H9 (cell line): Measurements from ENCODE around the gene CLASP2. TPM values are rescaled to one million over a fixed set of nuclear protein-coding genes. Genes with fewer than 3 reads are reported as not detected.

Experiments
- DNase-seq: peaks from one replicate; pipeline ENCODE4 v3.0.0-alpha.2; 2017
- H2AFZ ChIP-seq: one replicate; pipeline ENCODE4 v1.6.1; 2013; ENCODE audit warnings: mild to moderate bottlenecking, low read length, control low read depth, moderate library complexity
- H2AK5ac ChIP-seq: 2 replicates; pipeline ENCODE4 v1.6.1; 2013; ENCODE audit warnings: low read length, control low read depth, mixed read lengths; ENCODE audit not compliant: insufficient read length
- H2BK120ac ChIP-seq: one replicate; pipeline ENCODE4 v1.6.1; 2013; ENCODE audit warnings: low read depth, mild to moderate bottlenecking, low read length, control low read depth, inconsistent platforms; ENCODE audit not compliant: poor library complexity, severe bottlenecking
- H2BK12ac ChIP-seq: 2 replicates; pipeline ENCODE4 v1.6.1; 2013; ENCODE audit warnings: low read length, control low read depth, mixed read lengths, low read depth; ENCODE audit not compliant: insufficient read length
- H2BK15ac ChIP-seq: 2 replicates; pipeline ENCODE4 v1.6.1; 2013; ENCODE audit warnings: low read depth, low read length, control low read depth
- H2BK20ac ChIP-seq: one replicate; pipeline ENCODE4 v1.6.1; 2013; ENCODE audit warnings: low read depth, mild to moderate bottlenecking, low read length, control low read depth, inconsistent platforms; ENCODE audit not compliant: poor library complexity, severe bottlenecking
- H2BK5ac ChIP-seq: 2 replicates; pipeline ENCODE4 v1.6.1; 2013; ENCODE audit warnings: low read length, control low read depth, mixed read lengths; ENCODE audit not compliant: insufficient read length
- H3K14ac ChIP-seq: 2 replicates; pipeline ENCODE4 v1.6.1; 2013; ENCODE audit warnings: low read length, control low read depth; ENCODE audit not compliant: insufficient read depth
- H3K18ac ChIP-seq: 2 replicates; pipeline ENCODE4 v1.6.1; 2013; ENCODE audit warnings: low read depth, mild to moderate bottlenecking, mixed read lengths, low read length, control low read depth; ENCODE audit not compliant: insufficient read length
- H3K23ac ChIP-seq: 2 replicates; pipeline ENCODE4 v1.6.1; 2013; ENCODE audit warnings: low read length, control low read depth, mixed read lengths, low read depth; ENCODE audit not compliant: insufficient read length
- H3K23me2 ChIP-seq: 2 replicates; pipeline ENCODE4 v1.6.1; 2013; ENCODE audit warnings: low read depth, mild to moderate bottlenecking, mixed read lengths, low read length, control low read depth; ENCODE audit not compliant: insufficient read length, poor library complexity, severe bottlenecking
- H3K27ac ChIP-seq: 2 replicates; pipeline ENCODE4 v1.5.1; 2013; ENCODE audit warnings: low read length, control low read depth, mixed read lengths, low read depth; ENCODE audit not compliant: insufficient read length
- H3K27me3 ChIP-seq: 2 replicates; pipeline ENCODE4 v1.6.1; 2013; ENCODE audit warnings: low read length, control low read depth, inconsistent platforms; ENCODE audit not compliant: insufficient read depth
- H3K4ac ChIP-seq: 2 replicates; pipeline ENCODE4 v1.6.1; 2013; ENCODE audit warnings: low read depth, mild to moderate bottlenecking, control low read depth, inconsistent platforms, low read length, moderate library complexity
- H3K4me1 ChIP-seq: 2 replicates; pipeline ENCODE4 v1.6.1; 2013; ENCODE audit warnings: low read length, control low read depth, inconsistent platforms; ENCODE audit not compliant: insufficient read depth
- H3K4me2 ChIP-seq: 2 replicates; pipeline ENCODE4 v1.6.1; 2013; ENCODE audit warnings: low read length, control low read depth, mixed read lengths; ENCODE audit not compliant: insufficient read length, insufficient read depth
- H3K56ac ChIP-seq: 2 replicates; pipeline ENCODE4 v1.6.1; 2013; ENCODE audit warnings: low read depth, mild to moderate bottlenecking, mixed read lengths, low read length, control low read depth; ENCODE audit not compliant: insufficient read length
- H3K79me1 ChIP-seq: 2 replicates; pipeline ENCODE4 v1.6.1; 2013; ENCODE audit warnings: low read depth, mild to moderate bottlenecking, moderate library complexity, low read length, control low read depth, inconsistent platforms; ENCODE audit not compliant: insufficient read depth, poor library complexity, severe bottlenecking
- H3K79me2 ChIP-seq: 2 replicates; pipeline ENCODE4 v1.6.1; 2013; ENCODE audit warnings: low read length, control low read depth, inconsistent platforms; ENCODE audit not compliant: insufficient read depth
- H3K9ac ChIP-seq: 2 replicates; pipeline ENCODE4 v1.6.1; 2013; ENCODE audit warnings: low read length, control low read depth, mixed read lengths; ENCODE audit not compliant: insufficient read length; ENCODE audit errors: extremely low read depth
- H3K9me3 ChIP-seq: one replicate; pipeline ENCODE4 v1.6.1; 2013; ENCODE audit warnings: low read depth, low read length, inconsistent platforms; ENCODE audit not compliant: control insufficient read depth
- H3T11ph ChIP-seq: one replicate; pipeline ENCODE4 v1.6.1; 2013; ENCODE audit warnings: mild to moderate bottlenecking, low read length, control low read depth, inconsistent platforms
- H4K20me1 ChIP-seq: one replicate; pipeline ENCODE4 v1.6.1; 2013; ENCODE audit not compliant: control insufficient read depth, insufficient read length, insufficient read depth
- H4K5ac ChIP-seq: 2 replicates; pipeline ENCODE4 v1.6.1; 2013; ENCODE audit warnings: low read depth, mild to moderate bottlenecking, mixed read lengths, low read length, control low read depth; ENCODE audit not compliant: insufficient read length
- H4K8ac ChIP-seq: replicated peaks from 2 replicates; pipeline ENCODE4 v1.6.1; 2013; ENCODE audit warnings: low read length, control low read depth, mixed read lengths, low read depth; ENCODE audit not compliant: insufficient read length
- H4K91ac ChIP-seq: 2 replicates; pipeline ENCODE4 v1.6.1; 2013; ENCODE audit warnings: low read depth, mild to moderate bottlenecking, moderate library complexity, mixed read lengths, low read length, control low read depth; ENCODE audit not compliant: insufficient read length
- H3K27ac Mint-ChIP-seq, 3 experiments: 2 replicates in 2 of 3; 3 replicates in 1 of 3; pipeline ENCODE4 v1.8.0; 2020 to 2021; ENCODE audit warnings: mixed read lengths in 3 of 3, mild to moderate bottlenecking in 1 of 3, moderate library complexity in 1 of 3
- H3K27me3 Mint-ChIP-seq: 2 replicates; pipeline ENCODE4 v1.8.0; 2021; ENCODE audit warnings: low read depth, mild to moderate bottlenecking, moderate library complexity, mixed read lengths
- H3K36me3 Mint-ChIP-seq, 3 experiments: 2 replicates in 2 of 3; 3 replicates in 1 of 3; pipeline ENCODE4 v1.8.0; 2020 to 2021; ENCODE audit warnings: low read depth in 3 of 3, mixed read lengths in 3 of 3; ENCODE audit not compliant: insufficient read depth in 1 of 3
- H3K4me1 Mint-ChIP-seq, 2 experiments: 2 replicates each; pipeline ENCODE4 v1.8.0; 2020; ENCODE audit warnings: mixed read lengths in 2 of 2
- H3K4me3 Mint-ChIP-seq, 2 experiments: 2 replicates in 1 of 2; 3 replicates in 1 of 2; pipeline ENCODE4 v1.8.0; 2020 to 2021; ENCODE audit warnings: mild to moderate bottlenecking in 2 of 2, mixed read lengths in 2 of 2, moderate library complexity in 1 of 2
- H3K9me3 Mint-ChIP-seq, 2 experiments: 2 replicates in 1 of 2; 3 replicates in 1 of 2; pipeline ENCODE4 v1.8.0; 2020; ENCODE audit warnings: mild to moderate bottlenecking in 2 of 2, mixed read lengths in 2 of 2, moderate library complexity in 1 of 2
- WGBS: extraction: QIAGEN DNeasy Blood & Tissue Kit; methylation state at CpG from one replicate; pipeline ENCODE4 v1.1.7; 2013; ENCODE audit warnings: missing lambda C conversion rate, low lambda C conversion rate, mixed read lengths; ENCODE audit not compliant: insufficient read length; ENCODE audit errors: extremely low coverage; 5-methylcytosine and 5-hydroxymethylcytosine counted together
- total RNA-seq: library from RNA; stranded (reverse); gene quantifications from 2 replicates; pipeline ENCODE4 v1.2.1, GENCODE V29; 2021
- TF ChIP-seq, protein P1 (sequence below): fragments of 200-600 bp; sonication (generic); conservative IDR thresholded peaks from 3 replicates; pipeline ENCODE4 v1.8.0; 2021; ENCODE audit warnings: antibody characterized with exemption, mild to moderate bottlenecking

The CLASP2 gene
- total RNA-seq, 1 experiment from 2014 or later: 60.5 TPM

DNA sequence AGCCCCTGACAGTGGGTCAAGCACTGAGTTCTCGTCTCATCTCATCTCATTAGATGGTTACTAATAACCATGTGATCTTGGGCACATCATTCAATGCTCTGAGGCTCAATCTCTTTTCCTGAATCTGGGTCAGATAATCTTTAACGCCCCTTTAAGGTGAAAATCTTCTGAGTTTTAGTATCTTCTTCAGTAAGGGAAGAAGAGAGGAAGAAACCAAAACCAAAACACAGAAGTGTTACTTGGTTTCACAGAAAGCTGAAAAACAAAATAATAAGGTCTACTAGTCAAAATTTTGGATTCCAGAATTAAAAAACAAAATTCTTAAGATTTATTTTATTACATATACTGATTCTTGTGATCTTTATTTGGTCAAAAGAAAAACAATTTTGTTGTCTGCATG is 78.2 kb downstream of the CLASP2 start:
- Histone ChIP-seq H3K23ac (no peak overlapping the region), H4K8ac (no peak overlapping the region), H3K79me2 (no peaks in the 10 kb centered on the region), H2AFZ (no peak overlapping the region), H3K27ac (no peak overlapping the region), H4K91ac (no peak overlapping the region), H3K4me1 (peaks cover 6% of the 10 kb centered on the region), H3K27me3 (no peaks in the 10 kb centered on the region), H4K5ac (no peak overlapping the region), H3T11ph (no peak overlapping the region), H3K9ac (no peak overlapping the region), H3K4me2 (no peak overlapping the region), H2BK20ac (no peak overlapping the region), H3K4ac (no peak overlapping the region), H3K18ac (no peak overlapping the region), H3K23me2 (no peaks in the 10 kb centered on the region), H4K20me1 (no peaks in the 10 kb centered on the region), H2BK15ac (no peak overlapping the region), H2AK5ac (no peak overlapping the region), H3K14ac (no peak overlapping the region), H3K56ac (no peak overlapping the region), H2BK5ac (no peak overlapping the region), H2BK12ac (no peak overlapping the region), H3K9me3 (no peaks in the 10 kb centered on the region), H2BK120ac (no peak overlapping the region), H3K79me1 (no peaks in the 10 kb centered on the region)
- no CpG with 5 or more reads among the region's 2 CpGs for WGBS
- Mint-ChIP-seq H3K4me1 (peaks cover 10 to 17% of the 10 kb centered on the region in 2 experiments), H3K9me3 (no peaks in the 10 kb centered on the region), H3K27ac (no peak overlapping the region), H3K4me3 (no peak overlapping the region), H3K27me3 (no peaks in the 10 kb centered on the region), H3K36me3 (peaks cover 5 to 13% (median 5%) of the 10 kb centered on the region in 3 experiments; a peak in 4 of 7 replicates)
- TF ChIP-seq, protein P1, sequence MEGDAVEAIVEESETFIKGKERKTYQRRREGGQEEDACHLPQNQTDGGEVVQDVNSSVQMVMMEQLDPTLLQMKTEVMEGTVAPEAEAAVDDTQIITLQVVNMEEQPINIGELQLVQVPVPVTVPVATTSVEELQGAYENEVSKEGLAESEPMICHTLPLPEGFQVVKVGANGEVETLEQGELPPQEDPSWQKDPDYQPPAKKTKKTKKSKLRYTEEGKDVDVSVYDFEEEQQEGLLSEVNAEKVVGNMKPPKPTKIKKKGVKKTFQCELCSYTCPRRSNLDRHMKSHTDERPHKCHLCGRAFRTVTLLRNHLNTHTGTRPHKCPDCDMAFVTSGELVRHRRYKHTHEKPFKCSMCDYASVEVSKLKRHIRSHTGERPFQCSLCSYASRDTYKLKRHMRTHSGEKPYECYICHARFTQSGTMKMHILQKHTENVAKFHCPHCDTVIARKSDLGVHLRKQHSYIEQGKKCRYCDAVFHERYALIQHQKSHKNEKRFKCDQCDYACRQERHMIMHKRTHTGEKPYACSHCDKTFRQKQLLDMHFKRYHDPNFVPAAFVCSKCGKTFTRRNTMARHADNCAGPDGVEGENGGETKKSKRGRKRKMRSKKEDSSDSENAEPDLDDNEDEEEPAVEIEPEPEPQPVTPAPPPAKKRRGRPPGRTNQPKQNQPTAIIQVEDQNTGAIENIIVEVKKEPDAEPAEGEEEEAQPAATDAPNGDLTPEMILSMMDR: no peak
- no peak for DNase-seq
